HT-29 (cell line): ENCODE data around the gene C1QTNF3. TPM values are rescaled to one million over a fixed set of nuclear protein-coding genes. Genes with fewer than 3 reads are reported as not detected.
"Not testable (repeated sequence)": the region's sequence is repeated elsewhere in the genome, so short reads cannot be mapped to it uniquely, and the experiment has no call there.

Experiments used
- DNase-seq: peaks from one replicate; pipeline ENCODE4 v3.0.0-alpha.2; 2015; ENCODE audit warnings: low spot score
- total RNA-seq: library from RNA; depleted of rRNA; stranded (reverse); fragments of >200 nt; shearing (Covaris generic); gene quantifications from 2 replicates; pipeline ENCODE4 v1.2.3, GENCODE V29; 2014

Gene C1QTNF3
- total RNA-seq, 1 experiment from 2014 or later = 2.9 TPM

GRCh38 chr5:34051374-34051980 is 8.5 kb upstream of the C1QTNF3 start:
- DNase-seq = no peak

GRCh38 chr5:34047774-34048572 is 5.0 kb upstream of the C1QTNF3 start:
- DNase-seq = no peak

GRCh38 chr5:34047143-34047542 is 4.1 kb upstream of the C1QTNF3 start:
- no peak for DNase-seq

- DNase-seq = peak; percentile 26
Measured at GRCh38 chr5:34045996-34046395, 3.0 kb upstream of the C1QTNF3 start.

GRCh38 chr5:34045023-34045422 is 2.0 kb upstream of the C1QTNF3 start:
- DNase-seq = no peak

GRCh38 chr5:34042321-34042720 is 692 bp downstream of the C1QTNF3 start:
- DNase-seq = no peak

- no peak for DNase-seq
Measured at GRCh38 chr5:34041247-34041972, 1.6 kb downstream of the C1QTNF3 start.

GRCh38 chr5:34040472-34040871 is 2.5 kb downstream of the C1QTNF3 start:
- no peak for DNase-seq

- no peak for DNase-seq
Measured at GRCh38 chr5:34039398-34040157, 3.4 kb downstream of the C1QTNF3 start.

- DNase-seq = no peak
Measured at GRCh38 chr5:34038838-34039237, 4.2 kb downstream of the C1QTNF3 start.

GRCh38 chr5:34038390-34038789 is 4.6 kb downstream of the C1QTNF3 start:
- DNase-seq = no peak

- no peak for DNase-seq
Measured at GRCh38 chr5:34037726-34038125, 5.3 kb downstream of the C1QTNF3 start.

GRCh38 chr5:34035756-34036155 is 7.3 kb downstream of the C1QTNF3 start:
- DNase-seq = no peak

GRCh38 chr5:34034534-34035327 is 8.3 kb downstream of the C1QTNF3 start:
- DNase-seq = peak; percentile 35

GRCh38 chr5:34031966-34032365 is 11.0 kb downstream of the C1QTNF3 start:
- no peak for DNase-seq

GRCh38 chr5:34031117-34031516 is 11.9 kb downstream of the C1QTNF3 start:
- DNase-seq = no peak

- not testable (repeated sequence) for DNase-seq
Measured at GRCh38 chr5:34030585-34030984, 12.4 kb downstream of the C1QTNF3 start.

GRCh38 chr5:34030048-34030447 is 13.0 kb downstream of the C1QTNF3 start:
- DNase-seq = no peak

GRCh38 chr5:34028349-34028748 is 14.7 kb downstream of the C1QTNF3 start:
- DNase-seq = no peak

- DNase-seq = no peak
Measured at GRCh38 chr5:34026089-34026761, 16.8 kb downstream of the C1QTNF3 start.
